Measurements from ENCODE around the gene C15orf39.

Gene C15orf39

GRCh38 chr15:75233504-75234190, 32.0 kb downstream of the C15orf39 start:
- ChIA-PET CTCF (interaction anchor here (0.7 kb wide), 1 partner anchor 14 kb away, joined by 3 read pairs; no protein-coding TSS in a partner anchor), POLR2A (interaction anchor here (1.0 kb wide), 1 partner anchor 10 kb away, joined by 4 read pairs; no protein-coding TSS in a partner anchor)
- TF ChIP-seq ZNF645 (tag by site-specific recombination; IDR thresholded peaks at IDR 0.05) (no peak), ZNF423 (tag by site-specific recombination; IDR thresholded peaks at IDR 0.05) (no peak), ZNF677 (tag by site-specific recombination; IDR thresholded peaks at IDR 0.05) (no peak)
- Histone ChIP-seq H3K4me3 (ENCODE audit: low read depth, low read length) (no peak overlapping the region), H3K36me3 (ENCODE audit: control insufficient read depth in 2 of 2, insufficient read depth in 1 of 2, low read length in 2 of 2) (no peaks in the 10 kb centered on the region), H3K27ac (ENCODE audit: extremely low read depth, low read depth, low read length) (no peak overlapping the region), H3K4me1 (ENCODE audit: control insufficient read depth, insufficient read depth, low read length) (no peaks in the 10 kb centered on the region), H3K9me3 (ENCODE audit: control insufficient read depth, insufficient read depth, low read depth, low read length) (no peaks in the 10 kb centered on the region)

- CTCF ChIA-PET = no interaction called here
- no peak overlapping the region for H3K4me3 ChIP-seq (ENCODE audit: low read depth, low read length)
Observed at GRCh38 chr15:75234191-75234810, 32.6 kb downstream of the C15orf39 start.

More at GRCh38 chr15:75234191-75234810, 32.6 kb downstream of the C15orf39 start:
- Histone ChIP-seq H3K36me3 (ENCODE audit: control insufficient read depth in 2 of 2, insufficient read depth in 1 of 2, low read length in 2 of 2) (no peaks in the 10 kb centered on the region), H3K9me3 (ENCODE audit: control insufficient read depth, insufficient read depth, low read depth, low read length) (no peaks in the 10 kb centered on the region), H3K4me1 (ENCODE audit: control insufficient read depth, insufficient read depth, low read length) (no peaks in the 10 kb centered on the region), H3K27ac (ENCODE audit: extremely low read depth, low read depth, low read length) (no peak overlapping the region)
- POLR2A ChIA-PET = interaction anchor here (1.0 kb wide), 1 partner anchor 10 kb away, joined by 4 read pairs; no protein-coding TSS in a partner anchor
- TF ChIP-seq ZNF677 (tag by site-specific recombination; IDR thresholded peaks at IDR 0.05) (no peak), SETDB1 (IDR thresholded peaks at IDR 0.05; ENCODE audit: insufficient read length, low read length) (no peak), ELK4 (IDR thresholded peaks at IDR 0.05; ENCODE audit: borderline replicate concordance, low read depth, low read length) (no peak), HOXA7 (CRISPR knock-in tag; IDR thresholded peaks at IDR 0.05; ENCODE audit: borderline replicate concordance) (no peak), ZBTB11 (tag by site-specific recombination; conservative IDR thresholded peaks at IDR 0.05; ENCODE audit: low read depth) (no peak), HIC1 (tag by site-specific recombination; IDR thresholded peaks at IDR 0.05) (no peak)

All from HEK293 (cell line).